ENCODE measurements around the gene CDK13.

Gene CDK13

DNA sequence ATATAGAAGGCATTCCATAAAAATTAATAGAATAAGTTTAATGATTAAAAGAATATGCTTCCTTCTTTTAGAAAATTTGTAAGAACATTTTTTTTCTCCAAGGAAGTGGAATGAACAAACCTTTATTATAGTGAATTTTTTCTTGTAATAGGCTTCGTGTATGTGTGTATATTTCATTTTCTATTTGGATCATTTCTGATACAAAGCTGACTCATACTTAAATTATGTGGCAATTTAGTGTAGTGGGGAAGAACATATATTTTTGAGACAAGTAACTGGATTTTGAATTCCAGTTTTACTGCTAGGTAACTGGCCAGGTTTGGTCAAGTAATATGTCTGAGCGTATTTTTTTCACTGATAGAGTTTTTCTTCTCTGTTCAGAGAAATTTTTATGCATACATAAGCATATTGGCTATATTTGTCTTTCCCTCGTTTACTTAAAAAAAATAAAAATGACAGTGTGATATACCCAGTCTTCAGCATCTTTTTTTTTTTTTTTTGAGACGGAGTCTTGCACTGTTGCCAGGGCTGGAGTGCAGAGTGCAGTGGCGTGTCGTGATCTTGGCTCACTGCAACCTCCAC, 50.8 kb downstream of the CDK13 start:
- ATAC-seq = peak; percentile 78
- TF ChIP-seq ZC3H10 (CRISPR knock-in tag; IDR thresholded peaks at IDR 0.05) (peak; percentile 20; the same call in 1 of the 2 replicates), GLIS3 (CRISPR knock-in tag; IDR thresholded peaks at IDR 0.05) (no peak), OSR1 (CRISPR knock-in tag; IDR thresholded peaks at IDR 0.05) (no peak), ISL1 (CRISPR knock-in tag; IDR thresholded peaks at IDR 0.05) (peak; percentile 46), ARNTL (CRISPR knock-in tag; IDR thresholded peaks at IDR 0.05; ENCODE audit: borderline replicate concordance, low read depth) (no peak), BACH2 (CRISPR knock-in tag; IDR thresholded peaks at IDR 0.05; ENCODE audit: borderline replicate concordance) (no peak)

DNA sequence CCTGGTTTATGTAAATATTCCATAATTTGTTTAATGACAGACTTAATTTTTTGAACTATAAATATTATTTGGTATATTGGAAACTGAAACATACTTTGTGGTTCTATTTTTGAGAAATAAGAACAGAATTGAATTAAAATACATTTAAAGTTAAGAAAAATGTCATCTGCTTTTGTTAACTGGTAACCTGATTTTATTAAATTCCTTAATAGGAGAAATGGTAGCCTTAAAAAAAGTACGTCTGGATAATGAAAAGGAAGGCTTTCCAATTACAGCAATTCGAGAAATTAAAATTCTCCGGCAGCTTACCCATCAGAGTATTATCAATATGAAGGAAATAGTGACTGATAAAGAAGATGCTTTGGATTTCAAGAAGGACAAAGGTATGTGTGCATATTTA, 51.6 kb downstream of the CDK13 start:
- ATAC-seq = no peak
- TF ChIP-seq RARB (CRISPR knock-in tag; IDR thresholded peaks at IDR 0.05) (no peak), ISL1 (CRISPR knock-in tag; IDR thresholded peaks at IDR 0.05) (peak; percentile 92)

DNA sequence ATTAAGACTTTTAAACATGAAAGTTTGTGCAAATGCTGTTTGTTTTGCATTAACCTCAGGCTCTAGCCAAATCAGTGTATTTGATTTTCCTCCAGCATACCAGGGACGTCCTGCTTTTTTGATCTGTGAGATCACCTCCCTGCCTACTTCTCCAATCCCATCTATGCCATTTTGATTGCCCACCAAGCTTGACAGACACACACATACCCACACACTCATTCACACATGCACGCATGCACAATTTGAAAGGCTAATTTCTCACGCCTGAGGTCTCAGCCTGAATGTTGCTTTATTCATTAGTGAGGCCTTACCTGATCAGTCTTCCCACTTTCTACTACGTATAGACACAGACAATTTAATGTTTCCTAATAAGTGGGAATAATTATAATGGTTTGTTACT, 53.5 kb downstream of the CDK13 start:
- TF ChIP-seq, protein P1, sequence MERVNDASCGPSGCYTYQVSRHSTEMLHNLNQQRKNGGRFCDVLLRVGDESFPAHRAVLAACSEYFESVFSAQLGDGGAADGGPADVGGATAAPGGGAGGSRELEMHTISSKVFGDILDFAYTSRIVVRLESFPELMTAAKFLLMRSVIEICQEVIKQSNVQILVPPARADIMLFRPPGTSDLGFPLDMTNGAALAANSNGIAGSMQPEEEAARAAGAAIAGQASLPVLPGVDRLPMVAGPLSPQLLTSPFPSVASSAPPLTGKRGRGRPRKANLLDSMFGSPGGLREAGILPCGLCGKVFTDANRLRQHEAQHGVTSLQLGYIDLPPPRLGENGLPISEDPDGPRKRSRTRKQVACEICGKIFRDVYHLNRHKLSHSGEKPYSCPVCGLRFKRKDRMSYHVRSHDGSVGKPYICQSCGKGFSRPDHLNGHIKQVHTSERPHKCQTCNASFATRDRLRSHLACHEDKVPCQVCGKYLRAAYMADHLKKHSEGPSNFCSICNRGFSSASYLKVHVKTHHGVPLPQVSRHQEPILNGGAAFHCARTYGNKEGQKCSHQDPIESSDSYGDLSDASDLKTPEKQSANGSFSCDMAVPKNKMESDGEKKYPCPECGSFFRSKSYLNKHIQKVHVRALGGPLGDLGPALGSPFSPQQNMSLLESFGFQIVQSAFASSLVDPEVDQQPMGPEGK (CRISPR knock-in tag; IDR thresholded peaks at IDR 0.05; ENCODE audit: borderline replicate concordance) = no peak
- TF ChIP-seq ISL1 (CRISPR knock-in tag; IDR thresholded peaks at IDR 0.05) (no peak), OSR1 (CRISPR knock-in tag; IDR thresholded peaks at IDR 0.05) (no peak), ESRRG (CRISPR knock-in tag; IDR thresholded peaks at IDR 0.05) (no peak), BACH2 (CRISPR knock-in tag; IDR thresholded peaks at IDR 0.05; ENCODE audit: borderline replicate concordance) (no peak), GLIS3 (CRISPR knock-in tag; IDR thresholded peaks at IDR 0.05) (no peak)
- no peak for ATAC-seq

DNA sequence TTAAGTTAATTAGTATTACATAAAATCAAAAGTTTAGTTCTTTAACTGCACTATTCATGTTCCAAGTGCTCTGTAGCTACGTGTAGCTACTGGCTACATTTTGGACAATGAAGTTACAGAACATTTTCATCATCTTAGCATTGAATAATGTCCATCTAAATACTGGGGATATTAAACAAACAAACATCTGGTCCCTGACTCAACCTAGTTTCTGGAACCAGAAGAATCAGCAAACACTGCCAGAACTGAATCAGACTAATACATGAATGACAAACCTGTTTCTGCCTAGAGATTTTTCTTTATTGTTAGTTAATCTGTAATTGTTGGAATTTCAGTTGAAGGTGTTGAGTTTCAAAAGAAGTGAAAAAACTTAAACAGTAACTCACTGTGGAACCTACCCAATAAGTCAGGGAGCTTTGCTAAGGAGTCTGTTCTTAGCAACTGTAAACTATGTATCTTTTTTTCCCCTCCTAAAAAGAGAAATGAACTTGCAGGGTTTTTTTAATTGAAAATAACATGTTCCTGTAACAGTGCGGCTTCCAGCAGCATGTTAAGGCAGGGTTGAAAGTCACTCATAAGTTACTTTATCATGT, 58.3 kb downstream of the CDK13 start:
- peak; percentile 31; the same call in 2 of the 3 replicates for ATAC-seq
- TF ChIP-seq ZFP3 (CRISPR knock-in tag; IDR thresholded peaks at IDR 0.05) = no peak
- TF ChIP-seq, protein P2, sequence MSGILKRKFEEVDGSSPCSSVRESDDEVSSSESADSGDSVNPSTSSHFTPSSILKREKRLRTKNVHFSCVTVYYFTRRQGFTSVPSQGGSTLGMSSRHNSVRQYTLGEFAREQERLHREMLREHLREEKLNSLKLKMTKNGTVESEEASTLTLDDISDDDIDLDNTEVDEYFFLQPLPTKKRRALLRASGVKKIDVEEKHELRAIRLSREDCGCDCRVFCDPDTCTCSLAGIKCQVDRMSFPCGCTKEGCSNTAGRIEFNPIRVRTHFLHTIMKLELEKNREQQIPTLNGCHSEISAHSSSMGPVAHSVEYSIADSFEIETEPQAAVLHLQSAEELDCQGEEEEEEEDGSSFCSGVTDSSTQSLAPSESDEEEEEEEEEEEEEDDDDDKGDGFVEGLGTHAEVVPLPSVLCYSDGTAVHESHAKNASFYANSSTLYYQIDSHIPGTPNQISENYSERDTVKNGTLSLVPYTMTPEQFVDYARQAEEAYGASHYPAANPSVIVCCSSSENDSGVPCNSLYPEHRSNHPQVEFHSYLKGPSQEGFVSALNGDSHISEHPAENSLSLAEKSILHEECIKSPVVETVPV (CRISPR knock-in tag; IDR thresholded peaks at IDR 0.05) = no peak
- TF ChIP-seq, protein P3, sequence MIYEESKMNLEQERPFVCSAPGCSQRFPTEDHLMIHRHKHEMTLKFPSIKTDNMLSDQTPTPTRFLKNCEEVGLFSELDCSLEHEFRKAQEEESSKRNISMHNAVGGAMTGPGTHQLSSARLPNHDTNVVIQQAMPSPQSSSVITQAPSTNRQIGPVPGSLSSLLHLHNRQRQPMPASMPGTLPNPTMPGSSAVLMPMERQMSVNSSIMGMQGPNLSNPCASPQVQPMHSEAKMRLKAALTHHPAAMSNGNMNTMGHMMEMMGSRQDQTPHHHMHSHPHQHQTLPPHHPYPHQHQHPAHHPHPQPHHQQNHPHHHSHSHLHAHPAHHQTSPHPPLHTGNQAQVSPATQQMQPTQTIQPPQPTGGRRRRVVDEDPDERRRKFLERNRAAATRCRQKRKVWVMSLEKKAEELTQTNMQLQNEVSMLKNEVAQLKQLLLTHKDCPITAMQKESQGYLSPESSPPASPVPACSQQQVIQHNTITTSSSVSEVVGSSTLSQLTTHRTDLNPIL (CRISPR knock-in tag; IDR thresholded peaks at IDR 0.05; ENCODE audit: low read depth) = no peak
- no peak for TF ChIP-seq PPARA (CRISPR knock-in tag; IDR thresholded peaks at IDR 0.05; ENCODE audit: borderline replicate concordance)
- TF ChIP-seq ZFP30 (CRISPR knock-in tag; IDR thresholded peaks at IDR 0.05) = no peak
- TF ChIP-seq, protein P4, sequence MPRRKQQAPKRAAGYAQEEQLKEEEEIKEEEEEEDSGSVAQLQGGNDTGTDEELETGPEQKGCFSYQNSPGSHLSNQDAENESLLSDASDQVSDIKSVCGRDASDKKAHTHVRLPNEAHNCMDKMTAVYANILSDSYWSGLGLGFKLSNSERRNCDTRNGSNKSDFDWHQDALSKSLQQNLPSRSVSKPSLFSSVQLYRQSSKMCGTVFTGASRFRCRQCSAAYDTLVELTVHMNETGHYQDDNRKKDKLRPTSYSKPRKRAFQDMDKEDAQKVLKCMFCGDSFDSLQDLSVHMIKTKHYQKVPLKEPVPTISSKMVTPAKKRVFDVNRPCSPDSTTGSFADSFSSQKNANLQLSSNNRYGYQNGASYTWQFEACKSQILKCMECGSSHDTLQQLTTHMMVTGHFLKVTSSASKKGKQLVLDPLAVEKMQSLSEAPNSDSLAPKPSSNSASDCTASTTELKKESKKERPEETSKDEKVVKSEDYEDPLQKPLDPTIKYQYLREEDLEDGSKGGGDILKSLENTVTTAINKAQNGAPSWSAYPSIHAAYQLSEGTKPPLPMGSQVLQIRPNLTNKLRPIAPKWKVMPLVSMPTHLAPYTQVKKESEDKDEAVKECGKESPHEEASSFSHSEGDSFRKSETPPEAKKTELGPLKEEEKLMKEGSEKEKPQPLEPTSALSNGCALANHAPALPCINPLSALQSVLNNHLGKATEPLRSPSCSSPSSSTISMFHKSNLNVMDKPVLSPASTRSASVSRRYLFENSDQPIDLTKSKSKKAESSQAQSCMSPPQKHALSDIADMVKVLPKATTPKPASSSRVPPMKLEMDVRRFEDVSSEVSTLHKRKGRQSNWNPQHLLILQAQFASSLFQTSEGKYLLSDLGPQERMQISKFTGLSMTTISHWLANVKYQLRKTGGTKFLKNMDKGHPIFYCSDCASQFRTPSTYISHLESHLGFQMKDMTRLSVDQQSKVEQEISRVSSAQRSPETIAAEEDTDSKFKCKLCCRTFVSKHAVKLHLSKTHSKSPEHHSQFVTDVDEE (CRISPR knock-in tag; IDR thresholded peaks at IDR 0.05) = no peak
- no peak for TF ChIP-seq ZNF565 (CRISPR knock-in tag; conservative IDR thresholded peaks at IDR 0.05; ENCODE audit: low read depth)
- TF ChIP-seq ARNTL (CRISPR knock-in tag; IDR thresholded peaks at IDR 0.05; ENCODE audit: borderline replicate concordance, low read depth) = no peak
- TF ChIP-seq, protein P5, sequence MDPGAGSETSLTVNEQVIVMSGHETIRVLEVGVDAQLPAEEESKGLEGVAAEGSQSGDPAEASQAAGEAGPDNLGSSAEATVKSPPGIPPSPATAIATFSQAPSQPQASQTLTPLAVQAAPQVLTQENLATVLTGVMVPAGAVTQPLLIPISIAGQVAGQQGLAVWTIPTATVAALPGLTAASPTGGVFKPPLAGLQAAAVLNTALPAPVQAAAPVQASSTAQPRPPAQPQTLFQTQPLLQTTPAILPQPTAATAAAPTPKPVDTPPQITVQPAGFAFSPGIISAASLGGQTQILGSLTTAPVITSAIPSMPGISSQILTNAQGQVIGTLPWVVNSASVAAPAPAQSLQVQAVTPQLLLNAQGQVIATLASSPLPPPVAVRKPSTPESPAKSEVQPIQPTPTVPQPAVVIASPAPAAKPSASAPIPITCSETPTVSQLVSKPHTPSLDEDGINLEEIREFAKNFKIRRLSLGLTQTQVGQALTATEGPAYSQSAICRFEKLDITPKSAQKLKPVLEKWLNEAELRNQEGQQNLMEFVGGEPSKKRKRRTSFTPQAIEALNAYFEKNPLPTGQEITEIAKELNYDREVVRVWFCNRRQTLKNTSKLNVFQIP (CRISPR knock-in tag; IDR thresholded peaks at IDR 0.05; ENCODE audit: borderline replicate concordance, low read depth) = no peak
- TF ChIP-seq, protein P1 (CRISPR knock-in tag; IDR thresholded peaks at IDR 0.05; ENCODE audit: borderline replicate concordance) = no peak
- TF ChIP-seq BACH2 (CRISPR knock-in tag; IDR thresholded peaks at IDR 0.05; ENCODE audit: borderline replicate concordance) = no peak
- no peak for TF ChIP-seq TOX (CRISPR knock-in tag; IDR thresholded peaks at IDR 0.05; ENCODE audit: borderline replicate concordance)
- TF ChIP-seq OSR1 (CRISPR knock-in tag; IDR thresholded peaks at IDR 0.05) = no peak
- TF ChIP-seq ZC3H10 (CRISPR knock-in tag; IDR thresholded peaks at IDR 0.05) = no peak
- TF ChIP-seq CSDC2 (CRISPR knock-in tag; IDR thresholded peaks at IDR 0.05) = no peak
- TF ChIP-seq ZNF70 (CRISPR knock-in tag; IDR thresholded peaks at IDR 0.05) = no peak
- TF ChIP-seq RARB (CRISPR knock-in tag; IDR thresholded peaks at IDR 0.05) = no peak
